ENCODE measurements around the gene MAG. TPM values are rescaled to one million over a fixed set of nuclear protein-coding genes. Genes with fewer than 3 reads are reported as not detected.

The MAG gene
- total and polyA plus RNA-seq, 2 of the 8 experiments (the other 6 are each of a cell fraction or from before 2014, with no cell fraction given), result 0.20 to 1.3 TPM

GRCh38 chr19:35316560-35316959, 24.6 kb downstream of the MAG start:
- TF ChIP-seq TAF7 (optimal IDR thresholded peaks at IDR 0.05; ENCODE audit: borderline replicate concordance, low read depth, low read length) (no peak), BCL11A (IDR thresholded peaks at IDR 0.05; ENCODE audit: low read depth in 2 of 2, low read length in 2 of 2) (no peak), CTBP2 (IDR thresholded peaks at IDR 0.05; ENCODE audit: borderline replicate concordance, insufficient read depth, insufficient read length, low read length) (no peak)
- TF ChIP-seq, protein P1, sequence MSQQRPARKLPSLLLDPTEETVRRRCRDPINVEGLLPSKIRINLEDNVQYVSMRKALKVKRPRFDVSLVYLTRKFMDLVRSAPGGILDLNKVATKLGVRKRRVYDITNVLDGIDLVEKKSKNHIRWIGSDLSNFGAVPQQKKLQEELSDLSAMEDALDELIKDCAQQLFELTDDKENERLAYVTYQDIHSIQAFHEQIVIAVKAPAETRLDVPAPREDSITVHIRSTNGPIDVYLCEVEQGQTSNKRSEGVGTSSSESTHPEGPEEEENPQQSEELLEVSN (IDR thresholded peaks at IDR 0.05), result no peak
- POLR2A ChIA-PET (ENCODE audit: partially characterized antibody), result interaction anchor here (1.3 kb wide), 1 partner anchor 194 kb away, joined by 4 read pairs; no protein-coding TSS in a partner anchor
- Histone ChIP-seq H4K20me1 (replicated peaks in 1 of 2; ENCODE audit: control insufficient read depth in 1 of 2, insufficient read depth in 2 of 2, low read length in 2 of 2) (no peaks in the 10 kb centered on the region), H3K18ac (ENCODE audit: extremely low read depth, low read length) (no peak overlapping the region), H2BK15ac (ENCODE audit: low read length) (no peak overlapping the region), H3K4ac (replicated peaks; ENCODE audit: insufficient read length, low read depth, low read length) (no peak overlapping the region), H3K27ac (ENCODE audit: low read depth, low read length) (no peak overlapping the region), H3K4me3 (ENCODE audit: extremely low read depth in 1 of 4, insufficient read depth in 2 of 4, low read depth in 3 of 4, low read length in 4 of 4) (no peak overlapping the region), H3K4me1 (replicated peaks in 1 of 4; ENCODE audit: control insufficient read depth in 3 of 4, insufficient read depth in 4 of 4, low read length in 3 of 4) (no peaks in the 10 kb centered on the region), H3K9me3 (ENCODE audit: insufficient read depth in 2 of 2, low read depth in 1 of 2, low read length in 1 of 2) (no peaks in the 10 kb centered on the region), H3K23ac (ENCODE audit: insufficient read length) (no peak overlapping the region), H3K23me2 (ENCODE audit: low read depth, low read length) (no peaks in the 10 kb centered on the region), H2BK120ac (replicated peaks; ENCODE audit: low read depth, low read length) (no peak overlapping the region), H3K79me2 (ENCODE audit: control insufficient read depth in 1 of 2, insufficient read depth in 2 of 2, low read length in 2 of 2) (no peaks in the 10 kb centered on the region), H3K36me3 (ENCODE audit: control insufficient read depth in 2 of 4, insufficient read depth in 4 of 4, low read length in 3 of 4) (no peaks in the 10 kb centered on the region), H3K79me1 (ENCODE audit: low read depth, low read length) (no peaks in the 10 kb centered on the region), H2AFZ (ENCODE audit: low read length) (no peak overlapping the region), H4K8ac (ENCODE audit: extremely low read depth, insufficient read depth, low read length) (no peak overlapping the region), H3K27me3 (replicated peaks in 1 of 4; ENCODE audit: control insufficient read depth in 3 of 4, extremely low read depth in 1 of 4, insufficient read depth in 3 of 4, low read length in 3 of 4) (no peaks in the 10 kb centered on the region), H4K91ac (replicated peaks; ENCODE audit: insufficient read length, low read length) (no peak overlapping the region), H3K9ac (replicated peaks in 1 of 4; ENCODE audit: extremely low read depth in 1 of 4, low read depth in 3 of 4, low read length in 3 of 4) (no peak overlapping the region), H2BK5ac (ENCODE audit: low read depth, low read length) (no peak overlapping the region), H2BK20ac (ENCODE audit: low read length) (no peak overlapping the region), H4K5ac (ENCODE audit: insufficient read length, low read depth, low read length) (no peak overlapping the region), H3K4me2 (ENCODE audit: insufficient read depth in 1 of 2, low read depth in 2 of 2, low read length in 2 of 2) (no peak overlapping the region), H3K14ac (ENCODE audit: insufficient read length) (no peak overlapping the region), H2BK12ac (ENCODE audit: low read depth, low read length) (no peak overlapping the region), H2AK5ac (ENCODE audit: low read depth, low read length) (no peak overlapping the region), H3K56ac (replicated peaks; ENCODE audit: insufficient read length, low read depth, low read length) (no peak overlapping the region)
- DNase-seq (ENCODE audit: low read depth in 1 of 2, low spot score in 2 of 2) (no peak), FAIRE-seq (no peak)
- CTCF ChIA-PET (ENCODE audit: partially characterized antibody), result interaction anchor here (0.6 to 1.9 kb wide), 6 partner anchors 10 to 246 kb away, joined by 3 to 7 read pairs (median 3); partner anchors contain the start of gene FXYD3
- 87% methylated on average over 9 of the region's 9 CpGs; no CpG with 5 or more reads in 1 of the 2 experiments for WGBS, 2 experiments (ENCODE audit: extremely low coverage in 1 of 2, insufficient coverage in 1 of 2, insufficient read length in 1 of 2, insufficient replicate concordance in 2 of 2, low coverage in 1 of 2, low lambda C conversion rate in 2 of 2, missing lambda C conversion rate in 1 of 2)

All from H1 (cell line).